ENCODE results near the gene PAPPA. TPM values are rescaled to one million over a fixed set of nuclear protein-coding genes. Genes with fewer than 3 reads are reported as not detected.

Gene PAPPA
- total RNA-seq, 1 donor from 2014 or later = 2.9 TPM

DNA sequence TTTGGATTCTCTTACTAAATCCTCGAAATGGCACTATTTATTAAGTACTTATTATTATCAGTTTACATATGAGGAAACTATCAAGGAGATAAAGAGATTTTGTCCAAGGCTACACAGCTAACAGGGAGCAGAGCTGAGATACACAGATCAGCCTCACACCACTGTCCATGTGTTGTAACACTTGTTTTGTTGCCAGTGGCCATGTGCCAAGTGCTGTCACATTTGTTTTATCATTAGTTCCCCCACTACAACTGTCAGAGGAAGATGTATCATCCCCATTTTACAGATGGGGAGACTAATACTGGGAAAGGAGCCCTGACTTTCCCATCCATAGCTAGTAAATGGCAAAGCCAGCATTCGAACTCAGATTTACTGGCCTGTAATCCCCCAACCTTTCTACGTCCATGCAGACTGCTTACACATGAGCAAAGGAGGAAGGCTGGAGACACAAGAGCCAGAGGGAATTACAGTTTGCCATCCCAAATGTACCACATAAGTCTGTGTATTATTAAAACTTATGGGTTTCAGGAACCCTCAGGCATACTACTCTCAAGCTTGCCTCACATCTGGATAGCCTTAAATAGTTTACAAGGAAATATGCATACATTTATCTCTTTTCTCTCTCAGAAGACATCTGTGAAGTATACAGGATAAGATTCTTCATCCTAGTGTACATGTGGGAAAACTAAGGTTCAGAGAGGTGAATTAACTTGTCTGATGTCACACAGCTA is 25.1 kb downstream of the PAPPA start:
- peaks cover 4% of the 10 kb centered on the region for H3K4me1 Mint-ChIP-seq
- H3K27ac Mint-ChIP-seq = no peak overlapping the region
- no peak for DNase-seq (ENCODE audit: low spot score in 2 of 2, unreplicated experiment in 2 of 2)

DNA sequence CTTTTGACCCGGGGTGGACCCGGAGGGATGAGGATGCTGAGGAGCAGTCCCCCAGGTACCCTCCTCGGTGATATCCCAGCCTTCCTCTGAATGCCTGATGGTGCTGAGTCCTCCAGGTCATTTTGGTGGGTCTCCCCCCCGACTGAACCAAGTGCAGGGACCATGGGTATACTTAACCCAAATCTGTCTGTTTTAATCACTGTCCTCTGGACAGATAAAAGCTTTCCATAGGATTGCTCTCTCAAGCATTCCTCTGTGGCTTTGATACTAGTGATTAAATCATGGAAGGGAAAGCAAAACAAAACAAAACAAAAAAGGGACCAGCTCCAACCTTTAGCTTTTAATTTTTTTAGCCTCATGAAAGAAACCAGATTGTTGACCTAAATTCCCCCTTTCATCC is 26.0 kb downstream of the PAPPA start:
- peaks cover 4% of the 10 kb centered on the region for H3K4me1 Mint-ChIP-seq
- H3K27me3 Mint-ChIP-seq (ENCODE audit: low read depth) = peaks cover 16% of the 10 kb centered on the region

More for the DNA sequence above, 25.1 kb downstream of the PAPPA start:
- peaks cover 9% of the 10 kb centered on the region for H3K27me3 Mint-ChIP-seq (ENCODE audit: low read depth)
- no peak overlapping the region for H3K4me3 Mint-ChIP-seq
- H3K36me3 Mint-ChIP-seq = no peaks in the 10 kb centered on the region
- TF ChIP-seq, protein P1, sequence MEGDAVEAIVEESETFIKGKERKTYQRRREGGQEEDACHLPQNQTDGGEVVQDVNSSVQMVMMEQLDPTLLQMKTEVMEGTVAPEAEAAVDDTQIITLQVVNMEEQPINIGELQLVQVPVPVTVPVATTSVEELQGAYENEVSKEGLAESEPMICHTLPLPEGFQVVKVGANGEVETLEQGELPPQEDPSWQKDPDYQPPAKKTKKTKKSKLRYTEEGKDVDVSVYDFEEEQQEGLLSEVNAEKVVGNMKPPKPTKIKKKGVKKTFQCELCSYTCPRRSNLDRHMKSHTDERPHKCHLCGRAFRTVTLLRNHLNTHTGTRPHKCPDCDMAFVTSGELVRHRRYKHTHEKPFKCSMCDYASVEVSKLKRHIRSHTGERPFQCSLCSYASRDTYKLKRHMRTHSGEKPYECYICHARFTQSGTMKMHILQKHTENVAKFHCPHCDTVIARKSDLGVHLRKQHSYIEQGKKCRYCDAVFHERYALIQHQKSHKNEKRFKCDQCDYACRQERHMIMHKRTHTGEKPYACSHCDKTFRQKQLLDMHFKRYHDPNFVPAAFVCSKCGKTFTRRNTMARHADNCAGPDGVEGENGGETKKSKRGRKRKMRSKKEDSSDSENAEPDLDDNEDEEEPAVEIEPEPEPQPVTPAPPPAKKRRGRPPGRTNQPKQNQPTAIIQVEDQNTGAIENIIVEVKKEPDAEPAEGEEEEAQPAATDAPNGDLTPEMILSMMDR (IDR thresholded peaks at IDR 0.05; ENCODE audit: unreplicated experiment) = no peak
- no peaks in the 10 kb centered on the region for H3K9me3 Mint-ChIP-seq

DNA sequence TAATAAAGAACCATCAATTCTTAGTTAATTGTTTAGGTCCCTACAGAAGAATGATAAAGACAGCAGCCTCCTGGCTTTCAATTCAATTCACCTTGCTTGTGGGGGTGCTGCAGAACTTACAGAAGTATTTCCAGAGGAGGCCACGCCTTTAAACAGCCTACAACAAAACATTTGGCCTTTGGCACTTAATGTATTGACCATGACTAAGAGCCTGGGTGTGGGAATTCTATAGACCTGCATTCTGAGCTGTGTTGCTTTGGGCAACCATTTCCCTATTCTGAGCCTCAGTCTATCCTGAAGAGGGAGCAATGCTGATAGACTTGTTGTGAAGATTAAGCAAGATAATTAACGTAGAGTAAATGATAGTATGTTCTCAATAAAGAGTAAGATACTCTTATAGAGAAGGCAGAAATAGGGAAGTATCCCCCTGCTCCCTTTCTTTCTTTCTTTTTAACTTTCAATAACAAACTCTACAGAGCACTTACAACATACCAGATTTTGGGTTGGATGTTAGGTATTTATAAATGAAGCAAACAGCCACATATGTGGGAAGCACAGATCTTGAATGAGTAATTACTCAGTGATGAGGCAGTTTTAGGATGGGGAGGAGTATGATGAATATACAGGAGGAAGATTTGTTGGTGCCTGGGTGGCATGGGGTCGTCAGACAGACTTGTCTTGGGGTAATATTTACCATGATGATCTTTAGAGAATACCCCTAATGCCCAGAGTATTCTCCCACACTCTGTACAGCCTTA is 28.4 kb downstream of the PAPPA start:
- no peaks in the 10 kb centered on the region for H3K9me3 Mint-ChIP-seq
- H3K27ac Mint-ChIP-seq = no peak overlapping the region
- TF ChIP-seq, protein P1 (IDR thresholded peaks at IDR 0.05; ENCODE audit: unreplicated experiment) = no peak
- no peaks in the 10 kb centered on the region for H3K36me3 Mint-ChIP-seq
- H3K4me1 Mint-ChIP-seq = peaks cover 4% of the 10 kb centered on the region
- H3K4me3 Mint-ChIP-seq = no peak overlapping the region
- DNase-seq (ENCODE audit: low spot score in 2 of 2, unreplicated experiment in 2 of 2) = no peak
- peaks cover 18% of the 10 kb centered on the region for H3K27me3 Mint-ChIP-seq (ENCODE audit: low read depth)

More for the DNA sequence above, 26.0 kb downstream of the PAPPA start:
- H3K27ac Mint-ChIP-seq = no peak overlapping the region
- no peak overlapping the region for H3K4me3 Mint-ChIP-seq
- H3K36me3 Mint-ChIP-seq = no peaks in the 10 kb centered on the region
- DNase-seq (ENCODE audit: low spot score in 2 of 2, unreplicated experiment in 2 of 2) = no peak
- no peaks in the 10 kb centered on the region for H3K9me3 Mint-ChIP-seq
- TF ChIP-seq, protein P1 (IDR thresholded peaks at IDR 0.05; ENCODE audit: unreplicated experiment) = no peak

DNA sequence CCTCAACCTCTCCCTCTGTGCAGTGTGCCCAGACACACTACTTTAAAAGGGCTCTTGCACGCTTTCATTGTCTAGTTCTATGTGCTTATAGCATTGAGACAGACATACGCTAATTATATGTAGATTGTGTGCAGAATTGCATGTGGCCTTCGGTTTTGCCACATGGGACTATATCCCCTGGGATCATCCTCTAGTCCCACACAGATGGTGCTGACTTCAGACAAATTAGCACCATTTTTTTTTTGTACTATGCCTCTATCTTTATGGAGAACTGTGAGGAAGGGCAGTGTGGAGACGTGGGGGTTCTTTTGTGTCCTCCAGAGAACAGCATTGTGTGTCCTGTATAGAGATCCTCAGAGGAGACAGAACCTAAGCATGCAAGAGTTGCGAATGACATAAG is 29.3 kb downstream of the PAPPA start:
- H3K27ac Mint-ChIP-seq = no peak overlapping the region
- H3K27me3 Mint-ChIP-seq (ENCODE audit: low read depth) = peaks cover 18% of the 10 kb centered on the region

DNA sequence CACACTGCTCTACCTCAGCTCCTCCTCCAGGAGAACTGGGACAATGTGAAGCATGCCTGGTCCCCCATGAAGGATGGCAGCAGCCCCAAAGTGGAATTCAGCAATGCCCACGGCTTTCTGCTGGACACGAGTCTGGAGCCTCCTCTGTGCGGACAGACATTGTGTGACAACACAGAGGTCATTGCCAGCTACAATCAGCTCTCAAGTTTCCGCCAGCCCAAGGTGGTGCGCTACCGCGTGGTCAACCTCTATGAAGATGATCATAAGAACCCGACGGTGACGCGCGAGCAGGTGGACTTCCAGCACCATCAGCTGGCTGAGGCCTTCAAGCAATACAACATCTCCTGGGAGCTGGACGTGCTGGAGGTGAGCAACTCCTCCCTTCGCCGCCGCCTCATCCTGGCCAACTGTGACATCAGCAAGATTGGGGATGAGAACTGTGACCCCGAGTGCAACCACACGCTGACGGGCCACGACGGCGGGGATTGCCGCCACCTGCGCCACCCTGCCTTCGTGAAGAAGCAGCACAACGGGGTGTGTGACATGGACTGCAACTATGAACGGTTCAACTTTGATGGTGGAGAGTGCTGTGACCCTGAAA is 34.1 kb downstream of the PAPPA start:
- H3K27me3 Mint-ChIP-seq (ENCODE audit: low read depth) = peaks cover 12% of the 10 kb centered on the region
- no peak overlapping the region for H3K4me3 Mint-ChIP-seq
- no peak overlapping the region for H3K27ac Mint-ChIP-seq
- DNase-seq (ENCODE audit: low spot score in 2 of 2, unreplicated experiment in 2 of 2) = no peak
- TF ChIP-seq, protein P1 (IDR thresholded peaks at IDR 0.05; ENCODE audit: unreplicated experiment) = no peak
- H3K9me3 Mint-ChIP-seq = no peaks in the 10 kb centered on the region
- peaks cover 5% of the 10 kb centered on the region for H3K4me1 Mint-ChIP-seq
- H3K36me3 Mint-ChIP-seq = no peaks in the 10 kb centered on the region

More for the DNA sequence above, 29.3 kb downstream of the PAPPA start:
- Mint-ChIP-seq H3K9me3 (no peaks in the 10 kb centered on the region), H3K4me1 (peaks cover 4% of the 10 kb centered on the region), H3K4me3 (no peak overlapping the region), H3K36me3 (no peaks in the 10 kb centered on the region)
- DNase-seq (ENCODE audit: low spot score in 2 of 2, unreplicated experiment in 2 of 2) = no peak
- TF ChIP-seq, protein P1 (IDR thresholded peaks at IDR 0.05; ENCODE audit: unreplicated experiment) = no peak

Measured in mesothelial cell of epicardium (in vitro differentiated cells).